ENCODE results near the gene SKI.

The SKI gene

GRCh38 chr1:2228157-2228594, at the start of gene SKI:
SKI (plus strand) TSS chr1:2228319; CDS start chr1:2228767, 448 bp downstream.
- no peak for DNase-seq

GRCh38 chr1:2178875-2179274, 49.2 kb upstream of the SKI start:
- DNase-seq = no peak

- no peak for DNase-seq
Observed at GRCh38 chr1:2179283-2180013, 48.7 kb upstream of the SKI start.

GRCh38 chr1:2180297-2181245, 47.5 kb upstream of the SKI start:
- DNase-seq = no peak

- DNase-seq = no peak
Observed at GRCh38 chr1:2181271-2181670, 46.8 kb upstream of the SKI start.

- DNase-seq = no peak
Observed at GRCh38 chr1:2181752-2182151, 46.4 kb upstream of the SKI start.

GRCh38 chr1:2182376-2182775, 45.7 kb upstream of the SKI start:
- no peak for DNase-seq

GRCh38 chr1:2183937-2184334, 44.2 kb upstream of the SKI start:
- no peak for DNase-seq

- no peak for DNase-seq
Observed at GRCh38 chr1:2184531-2184930, 43.6 kb upstream of the SKI start.

GRCh38 chr1:2184934-2185333, 43.2 kb upstream of the SKI start:
- DNase-seq = no peak

GRCh38 chr1:2185880-2186855, 42.0 kb upstream of the SKI start:
- no peak for DNase-seq

GRCh38 chr1:2186901-2187300, 41.2 kb upstream of the SKI start:
- no peak for DNase-seq

- no peak for DNase-seq
Observed at GRCh38 chr1:2187619-2188018, 40.5 kb upstream of the SKI start.

- no peak for DNase-seq
Observed at GRCh38 chr1:2188336-2188735, 39.8 kb upstream of the SKI start.

- peak; percentile 94 for DNase-seq
Observed at GRCh38 chr1:2189459-2190425, 38.4 kb upstream of the SKI start.

GRCh38 chr1:2190491-2190976, 37.6 kb upstream of the SKI start:
- DNase-seq = no peak

- no peak for DNase-seq
Observed at GRCh38 chr1:2192031-2192995, 35.8 kb upstream of the SKI start.

GRCh38 chr1:2193514-2194281, 34.4 kb upstream of the SKI start:
- no peak for DNase-seq

GRCh38 chr1:2194319-2194897, 33.7 kb upstream of the SKI start, which contains the start of gene FAAP20:
FAAP20 (minus strand) TSS chr1:2194772; CDS start chr1:2194749, 23 bp downstream.
- peak; percentile 77 for DNase-seq
